Activated naive CD4-positive, alpha-beta T cell (primary cell): Measurements from ENCODE around the gene MYO16.

Experiments
- DNase-seq, 4 experiments: peaks; one replicate each; lab custom pipeline; 2025; lab: John Stamatoyannopoulos, UW

The MYO16 gene

DNA sequence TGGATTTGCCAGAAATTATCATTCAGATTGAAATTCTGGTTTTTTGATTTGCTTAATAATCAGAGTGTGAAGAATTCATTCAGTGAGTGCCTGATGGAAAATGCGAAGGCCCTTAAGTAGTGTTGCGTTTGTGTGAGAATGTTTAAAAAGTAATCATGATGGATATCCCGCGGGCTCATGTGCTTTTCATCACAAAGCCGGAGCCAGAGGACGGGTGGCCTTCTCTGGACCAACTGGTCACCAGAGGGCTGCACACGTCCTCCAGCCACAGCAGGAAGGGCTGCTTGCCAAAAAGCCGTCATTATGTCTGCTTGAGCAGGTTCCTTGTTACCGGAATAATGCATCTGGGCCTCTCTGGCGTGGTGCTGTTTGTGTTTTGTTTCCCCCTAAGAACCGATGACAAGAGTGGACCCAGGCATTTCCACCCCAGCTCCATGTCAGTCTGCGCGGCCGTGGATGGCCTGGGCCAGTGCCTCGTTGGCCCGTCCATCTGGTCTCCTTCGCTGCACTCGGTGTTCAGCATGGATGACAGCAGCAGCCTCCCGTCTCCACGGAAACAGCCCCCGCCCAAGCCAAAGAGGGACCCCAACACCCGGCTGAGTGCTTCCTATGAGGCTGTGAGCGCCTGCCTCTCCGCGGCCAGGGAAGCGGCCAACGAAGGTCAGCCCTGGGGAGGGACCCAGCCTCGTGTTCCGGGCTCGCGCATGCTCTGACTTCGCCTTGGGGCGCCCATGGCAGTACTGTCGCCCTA is 497.7 kb downstream of the MYO16 start:
- no peak for DNase-seq

DNA sequence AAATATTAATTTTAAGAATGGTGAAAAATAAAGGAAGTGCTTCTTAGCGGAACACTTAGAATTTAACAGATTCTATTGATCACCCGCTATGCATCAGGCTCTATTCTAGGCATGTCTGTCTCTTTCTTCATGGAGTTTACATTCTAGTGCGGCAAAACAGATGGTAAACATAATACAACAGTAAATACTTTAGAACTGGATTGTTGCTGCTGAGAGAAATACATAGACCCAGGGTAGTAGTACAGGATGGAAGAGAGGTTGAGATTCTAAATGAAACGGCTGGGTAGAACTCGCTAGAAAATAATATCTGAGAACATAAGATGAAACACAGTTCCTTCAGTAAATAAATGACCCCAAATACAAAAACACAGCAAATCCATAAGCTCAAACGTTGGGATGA is 498.7 kb downstream of the MYO16 start:
- no peak for DNase-seq

DNA sequence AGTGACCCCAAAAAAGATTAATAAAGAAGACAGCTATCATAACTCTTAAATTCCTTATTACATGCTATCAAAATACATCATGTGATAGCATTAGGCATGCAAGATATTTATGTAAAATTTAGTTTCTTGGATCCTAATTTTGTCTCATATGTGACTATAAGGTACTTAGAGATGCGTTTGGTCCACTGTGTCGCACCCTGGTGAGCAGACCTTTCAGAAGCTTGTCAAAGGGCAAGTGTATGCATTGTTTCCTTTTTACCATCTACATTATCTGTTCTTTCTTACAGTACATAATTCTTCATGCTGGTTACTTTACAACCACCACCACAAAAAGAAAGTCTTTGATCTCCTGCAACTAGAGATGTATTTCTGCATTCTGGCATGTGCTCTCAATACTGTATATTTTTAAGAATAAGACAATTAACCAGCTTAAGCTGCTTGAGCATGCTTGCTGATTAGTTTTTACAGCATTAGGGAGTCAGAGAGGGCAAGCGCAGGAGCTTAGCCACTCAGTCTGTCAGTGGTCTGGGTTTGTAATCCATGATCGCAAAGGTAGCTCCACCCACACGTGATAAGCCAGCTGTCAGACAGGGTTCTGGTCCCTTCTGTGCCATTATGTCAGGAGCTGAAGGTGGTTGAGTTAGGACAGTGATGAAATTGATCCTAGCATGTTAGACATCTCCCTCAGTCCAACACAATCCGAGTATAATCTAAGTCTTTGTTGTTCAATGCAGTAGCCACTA is 500.9 kb downstream of the MYO16 start:
- DNase-seq: no peak

DNA sequence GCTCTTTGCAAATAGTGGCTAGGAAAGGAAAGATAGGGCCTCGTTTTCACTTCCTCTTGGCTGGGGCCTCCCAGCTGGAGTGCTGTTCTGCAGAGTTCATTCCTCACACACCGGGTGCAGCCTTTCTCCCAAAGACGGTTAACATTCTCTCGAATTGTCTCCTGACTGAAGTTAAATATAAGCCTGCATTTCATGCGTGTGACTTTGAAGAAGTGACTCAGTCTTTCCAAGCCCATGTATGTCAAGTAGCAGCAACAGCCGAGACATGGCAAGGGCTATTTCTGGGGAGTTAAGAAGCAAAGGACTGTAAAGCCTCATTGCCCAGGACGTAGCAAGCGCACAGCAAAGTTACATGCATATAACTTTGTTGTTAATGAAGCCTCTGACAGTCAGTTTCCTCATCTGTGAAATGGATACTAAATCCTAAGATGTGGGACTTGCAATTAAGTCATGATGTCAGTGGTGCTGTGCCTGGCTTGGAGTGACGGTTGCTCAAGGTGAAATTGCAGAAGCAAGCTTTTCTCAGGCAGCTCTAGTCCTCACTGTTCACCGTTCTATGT is 502.4 kb downstream of the MYO16 start:
- no peak for DNase-seq

DNA sequence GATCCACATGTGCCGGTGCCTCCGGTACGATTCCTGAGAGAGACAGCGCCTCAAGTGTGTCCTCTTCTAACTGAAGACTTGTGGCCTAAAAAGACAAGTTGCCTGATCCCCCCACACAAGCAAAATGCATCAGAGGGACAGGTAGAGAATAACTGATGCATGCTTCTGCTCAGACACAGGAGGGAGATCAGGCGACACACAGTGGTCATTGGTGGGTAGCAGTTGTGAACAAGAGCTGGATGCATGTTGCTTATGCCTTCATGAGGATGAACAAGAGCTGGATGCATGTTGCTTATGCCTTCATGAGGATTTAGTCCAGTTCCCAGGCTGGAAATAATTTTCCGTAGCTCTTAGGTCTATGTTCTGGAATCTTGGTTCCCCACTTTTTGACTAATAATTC is 505.6 kb downstream of the MYO16 start:
- DNase-seq: no peak

DNA sequence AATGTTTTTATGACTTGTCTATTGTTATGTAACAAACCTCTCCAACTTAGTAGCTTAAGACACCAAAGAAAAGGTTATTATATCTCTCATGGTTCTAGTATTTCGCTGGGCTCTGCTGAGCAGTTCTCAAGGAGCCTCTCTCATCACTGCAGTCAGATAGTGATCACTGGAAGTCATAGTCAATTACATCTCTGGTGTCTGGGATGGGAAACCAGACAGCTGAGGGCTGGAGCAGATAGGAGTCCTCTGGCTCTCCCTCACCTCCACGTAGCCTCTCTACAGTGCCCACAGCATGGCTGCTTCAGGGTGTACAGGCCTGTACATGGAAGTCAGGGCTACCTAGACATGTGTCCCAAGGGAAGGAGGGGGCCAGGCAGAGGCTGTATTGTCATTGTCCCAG is 507.5 kb downstream of the MYO16 start:
- no peak for DNase-seq

DNA sequence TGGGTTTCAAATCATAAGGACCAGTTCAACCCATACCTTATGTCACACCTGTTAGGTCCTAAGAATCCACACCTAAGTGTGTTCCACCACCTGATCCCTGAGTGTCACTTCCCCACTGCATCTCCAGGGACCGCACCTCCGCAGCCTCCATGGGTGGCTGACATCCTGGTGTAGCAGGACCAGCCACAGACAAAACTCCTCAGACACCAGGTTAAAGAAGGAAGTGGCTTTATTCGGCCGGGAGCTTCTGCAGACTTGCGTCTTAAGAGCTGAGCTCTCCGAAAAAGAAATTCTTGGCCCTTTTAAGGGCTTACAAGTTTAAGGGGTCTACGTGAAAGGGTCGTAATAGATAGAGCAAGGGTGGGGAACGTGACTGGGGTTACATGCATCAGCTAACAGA is 509.9 kb downstream of the MYO16 start:
- DNase-seq: no peak

DNA sequence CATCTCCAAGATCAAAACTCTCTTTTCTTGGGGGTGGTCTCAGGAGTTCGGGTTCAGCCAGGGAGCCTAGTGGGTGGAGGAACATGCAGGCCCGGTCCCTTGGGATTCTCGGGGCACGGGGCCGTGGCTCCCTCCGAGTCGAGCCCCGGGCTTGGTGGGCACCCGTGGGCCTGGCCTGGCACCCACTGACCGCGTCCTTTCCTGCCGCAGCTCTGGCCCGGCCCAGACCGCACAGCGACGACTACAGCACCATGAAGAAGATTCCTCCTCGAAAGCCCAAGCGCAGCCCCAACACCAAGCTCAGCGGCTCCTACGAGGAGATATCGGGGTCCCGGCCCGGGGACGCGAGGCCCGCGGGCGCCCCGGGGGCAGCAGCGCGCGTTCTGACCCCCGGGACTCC is 510.6 kb downstream of the MYO16 start:
- no peak for DNase-seq

DNA sequence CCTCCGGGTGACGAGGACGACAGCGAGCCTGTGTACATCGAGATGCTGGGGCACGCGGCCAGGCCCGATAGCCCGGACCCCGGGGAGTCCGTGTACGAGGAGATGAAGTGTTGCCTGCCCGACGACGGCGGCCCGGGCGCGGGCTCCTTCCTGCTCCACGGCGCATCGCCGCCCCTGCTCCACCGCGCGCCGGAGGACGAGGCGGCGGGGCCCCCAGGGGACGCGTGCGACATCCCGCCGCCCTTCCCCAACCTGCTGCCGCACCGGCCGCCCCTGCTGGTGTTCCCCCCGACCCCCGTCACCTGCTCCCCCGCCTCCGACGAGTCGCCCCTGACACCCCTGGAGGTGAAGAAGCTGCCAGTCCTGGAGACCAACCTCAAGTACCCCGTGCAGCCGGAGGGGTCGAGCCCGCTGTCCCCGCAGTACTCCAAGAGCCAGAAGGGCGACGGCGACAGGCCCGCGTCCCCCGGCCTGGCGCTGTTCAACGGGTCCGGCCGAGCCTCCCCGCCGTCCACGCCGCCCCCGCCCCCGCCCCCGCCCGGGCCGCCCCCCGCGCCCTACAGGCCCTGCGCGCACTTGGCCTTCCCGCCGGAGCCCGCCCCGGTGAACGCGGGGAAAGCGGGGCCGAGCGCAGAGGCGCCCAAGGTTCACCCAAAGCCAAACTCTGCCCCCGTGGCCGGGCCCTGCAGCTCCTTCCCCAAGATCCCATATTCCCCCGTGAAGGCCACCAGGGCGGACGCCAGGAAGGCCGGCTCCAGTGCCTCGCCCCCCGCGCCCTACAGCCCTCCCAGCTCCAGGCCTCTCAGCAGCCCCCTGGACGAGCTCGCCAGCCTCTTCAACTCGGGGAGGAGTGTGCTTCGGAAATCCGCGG is 511.3 kb downstream of the MYO16 start:
- no peak for DNase-seq

DNA sequence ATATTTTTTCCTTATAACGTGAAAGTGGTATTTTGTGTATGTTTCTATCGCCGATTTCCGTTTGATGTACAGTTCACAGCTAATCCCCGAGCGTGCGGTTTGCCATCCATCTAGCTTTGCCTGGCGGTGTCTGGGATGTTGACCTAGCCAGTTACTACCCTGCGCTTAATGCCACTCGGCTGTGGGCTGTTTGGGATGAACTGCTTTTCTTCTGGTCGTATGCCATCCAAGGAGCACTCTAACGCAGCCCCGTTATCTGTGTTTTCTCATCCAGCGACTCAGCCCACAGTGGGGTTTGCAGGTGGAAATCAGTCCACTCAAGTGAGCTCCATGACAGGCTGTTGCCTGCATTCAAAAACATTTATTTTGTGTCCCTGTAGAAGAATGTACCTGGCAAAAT is 512.3 kb downstream of the MYO16 start:
- no peak for DNase-seq

DNA sequence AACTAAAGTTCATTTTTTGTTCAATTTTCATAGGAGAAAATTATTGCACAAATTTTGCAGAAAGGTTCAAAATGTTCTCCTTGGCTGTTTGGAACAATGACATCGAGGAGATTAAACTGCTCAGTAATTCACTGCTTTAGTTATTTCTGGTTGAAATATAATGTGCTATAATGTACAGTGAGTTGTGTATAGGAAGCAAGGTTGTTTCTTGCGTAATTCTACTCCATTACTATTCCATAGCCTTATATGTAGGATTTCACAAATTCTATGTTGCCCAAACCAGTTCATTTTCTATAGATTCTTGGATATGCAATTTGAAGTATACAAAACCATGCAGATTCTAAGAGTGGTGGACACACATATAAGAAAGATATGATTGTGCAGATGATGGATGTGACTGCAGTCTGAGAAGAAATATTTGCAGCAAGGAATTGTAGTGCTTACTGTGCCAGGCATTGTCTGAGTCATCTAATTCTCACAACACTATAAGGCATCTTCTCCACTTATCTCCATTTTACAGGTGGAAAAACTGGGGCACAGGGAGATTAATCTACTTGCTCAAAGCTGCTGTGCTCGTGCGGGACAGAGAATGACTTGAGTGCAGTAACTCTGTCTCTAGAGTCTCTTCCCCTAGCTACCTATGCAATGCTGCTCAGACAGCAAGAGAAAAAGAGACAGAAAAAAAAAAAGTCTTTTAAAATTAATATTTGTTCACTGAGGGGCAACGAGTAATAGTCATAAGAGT is 515.5 kb downstream of the MYO16 start:
- no peak for DNase-seq

DNA sequence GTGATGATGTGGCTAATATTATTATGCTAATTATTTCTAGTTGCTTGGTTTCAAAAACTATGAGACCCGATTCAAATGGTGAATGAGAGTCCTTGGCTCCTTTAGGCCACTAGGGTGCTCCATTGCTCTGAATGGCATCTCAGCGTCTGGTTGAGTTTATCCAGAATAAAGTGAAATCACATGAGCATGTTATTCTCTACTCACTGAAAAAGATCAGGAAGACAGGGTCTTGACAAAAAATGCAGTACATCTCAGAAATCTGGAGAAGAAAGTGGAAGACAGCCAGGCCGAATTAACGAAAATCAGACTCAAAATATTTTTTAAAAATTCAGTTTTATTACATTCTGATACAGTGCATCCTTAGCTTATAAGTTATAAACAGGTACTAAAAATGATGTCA is 516.2 kb downstream of the MYO16 start:
- no peak for DNase-seq

DNA sequence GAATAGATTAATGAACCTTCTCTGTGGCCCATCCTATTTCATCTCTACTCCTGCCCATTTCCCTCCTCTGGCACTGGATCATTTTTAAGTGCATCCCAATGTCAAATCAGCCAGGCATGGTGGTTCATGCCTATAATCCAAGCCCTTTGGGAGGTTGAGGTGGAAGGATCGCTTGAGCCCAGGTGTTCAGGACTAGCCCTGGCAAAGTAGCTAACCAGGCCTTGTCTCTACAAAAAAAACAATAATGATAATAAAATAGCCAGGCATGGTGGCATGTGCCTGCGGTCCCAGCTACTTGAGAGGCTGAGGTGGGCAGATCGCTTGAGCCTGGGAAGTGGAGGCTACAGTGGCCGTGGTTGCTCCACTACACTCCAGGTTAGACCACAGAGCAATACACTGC is 517.0 kb downstream of the MYO16 start:
- no peak for DNase-seq

DNA sequence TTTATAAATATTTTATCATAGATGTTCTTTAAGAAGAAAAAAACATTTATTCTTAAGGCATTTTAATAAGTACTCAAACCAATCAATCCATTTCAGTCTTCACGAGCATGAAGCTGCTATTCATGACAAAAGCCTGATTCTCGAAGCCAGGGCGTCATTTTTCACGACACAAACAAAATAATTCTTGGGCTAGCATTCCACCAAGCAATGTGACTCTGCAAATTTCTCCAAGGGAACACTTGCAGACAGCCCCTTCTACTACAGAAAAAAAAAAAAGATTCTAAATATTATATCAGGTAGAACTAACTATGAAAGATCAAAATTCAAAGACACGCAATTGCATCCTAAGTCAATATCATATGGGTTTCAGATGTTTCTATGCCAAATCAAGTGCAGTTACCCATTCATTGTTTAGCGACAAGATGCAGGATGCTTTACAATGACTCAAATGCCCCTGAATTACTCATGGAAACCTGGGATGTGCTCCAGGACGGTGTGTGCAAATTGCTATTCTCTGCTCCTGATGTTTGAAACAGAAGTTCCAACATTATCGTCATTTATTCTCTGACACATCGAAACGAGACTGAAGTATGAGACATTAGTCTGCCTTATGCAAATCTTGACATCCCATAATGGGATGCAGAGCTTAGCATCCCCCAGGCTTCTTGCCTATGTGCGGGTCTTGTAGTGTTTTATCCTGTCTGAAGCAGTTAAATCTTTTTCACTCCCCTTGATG is 517.7 kb downstream of the MYO16 start:
- no peak for DNase-seq

DNA sequence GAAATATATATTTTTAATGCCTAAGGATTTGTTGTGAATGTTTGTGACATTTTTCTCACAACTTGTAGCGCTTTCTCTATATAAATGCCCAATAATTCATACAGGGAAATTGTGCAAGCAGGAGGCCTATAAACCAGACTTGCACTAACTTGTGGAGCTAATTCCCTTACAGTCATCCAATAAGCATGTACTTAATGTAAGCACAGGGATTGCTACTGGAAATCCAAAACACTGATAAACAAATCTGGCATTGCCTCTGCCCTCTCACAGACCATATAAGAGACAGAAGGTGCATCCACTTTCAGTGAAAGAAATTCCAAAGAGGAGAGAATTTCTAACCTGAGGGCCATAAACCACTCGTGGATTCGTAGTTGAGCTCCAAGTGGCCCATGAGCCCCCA is 518.8 kb downstream of the MYO16 start:
- no peak for DNase-seq

DNA sequence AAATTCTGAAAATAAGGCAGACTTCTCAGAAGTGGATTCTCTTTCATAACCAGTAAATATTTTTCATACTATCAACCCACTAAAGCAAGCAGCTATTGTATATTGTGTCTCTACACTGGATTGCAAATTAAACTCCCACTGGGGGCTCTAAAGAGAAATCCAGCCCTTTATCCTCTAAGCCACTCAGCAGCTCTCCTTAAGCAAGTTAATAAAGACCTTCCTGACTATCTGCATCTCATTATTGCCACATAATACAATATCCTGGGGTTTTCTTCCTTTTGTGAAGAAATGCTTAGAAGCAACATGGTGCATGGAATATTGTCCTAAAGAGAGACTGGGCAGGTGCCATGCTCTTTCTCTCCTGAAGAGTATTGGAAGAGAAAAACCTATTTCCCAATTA is 521.3 kb downstream of the MYO16 start:
- no peak for DNase-seq

DNA sequence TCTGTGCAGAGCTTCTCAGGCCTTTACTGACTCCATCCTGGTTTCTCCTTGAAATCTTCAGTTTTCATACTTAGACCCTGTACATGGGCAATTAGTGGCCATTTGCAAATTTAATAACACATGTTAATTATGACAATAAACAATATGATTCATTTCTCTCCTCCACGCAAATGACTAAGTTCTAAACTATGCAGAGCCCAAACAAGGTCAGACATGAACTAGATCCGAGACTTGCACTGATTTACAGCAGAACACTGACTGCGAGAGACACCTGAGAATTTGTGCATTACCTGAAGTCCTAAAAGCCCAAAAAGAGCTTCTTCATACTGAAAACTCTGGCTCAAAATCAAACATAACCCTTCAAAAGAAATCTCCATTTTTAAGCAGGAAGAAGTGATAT is 521.8 kb downstream of the MYO16 start:
- no peak for DNase-seq

DNA sequence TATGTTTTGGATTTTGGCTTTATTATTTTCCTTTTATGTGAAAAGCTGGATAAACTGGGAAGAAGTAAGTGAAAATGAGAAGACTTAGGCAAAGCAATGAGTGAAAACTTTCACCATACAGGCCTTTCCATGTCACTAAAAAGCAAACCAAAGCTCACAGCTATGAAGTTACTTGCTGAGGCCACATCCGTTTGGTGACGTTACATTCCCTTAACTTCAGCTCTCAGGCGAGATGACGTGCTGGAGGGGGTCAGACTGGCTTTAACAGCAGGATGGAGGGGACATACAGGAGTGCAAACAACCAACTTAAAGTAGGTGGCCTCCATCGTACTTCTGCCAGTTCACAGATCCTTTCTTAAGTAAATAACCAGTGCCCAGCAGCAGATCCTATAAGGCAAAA is 522.3 kb downstream of the MYO16 start:
- DNase-seq: no peak

DNA sequence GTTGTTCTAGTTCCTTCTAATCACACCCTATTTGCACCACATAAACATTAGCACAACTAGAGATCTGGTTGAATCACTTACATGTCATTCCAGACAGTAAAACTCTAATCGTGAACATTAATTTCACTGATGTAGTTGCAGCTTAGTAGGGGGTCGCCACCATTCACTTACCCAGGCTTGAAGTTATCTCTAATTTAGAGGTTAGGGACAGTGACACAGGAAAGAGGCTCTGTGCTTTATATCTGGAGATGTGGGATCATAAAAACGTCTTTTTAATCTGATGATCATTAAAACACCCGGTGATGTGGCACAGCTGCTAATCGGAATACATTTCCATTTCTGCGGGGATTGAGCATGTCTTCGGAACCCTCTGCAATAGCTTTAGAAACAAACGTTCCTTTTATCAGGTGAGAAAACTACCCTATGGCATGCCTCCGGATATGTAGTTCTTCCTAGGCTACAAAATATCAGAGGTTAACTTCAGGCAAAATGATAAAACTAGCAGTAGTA is 523.0 kb downstream of the MYO16 start:
- no peak for DNase-seq

DNA sequence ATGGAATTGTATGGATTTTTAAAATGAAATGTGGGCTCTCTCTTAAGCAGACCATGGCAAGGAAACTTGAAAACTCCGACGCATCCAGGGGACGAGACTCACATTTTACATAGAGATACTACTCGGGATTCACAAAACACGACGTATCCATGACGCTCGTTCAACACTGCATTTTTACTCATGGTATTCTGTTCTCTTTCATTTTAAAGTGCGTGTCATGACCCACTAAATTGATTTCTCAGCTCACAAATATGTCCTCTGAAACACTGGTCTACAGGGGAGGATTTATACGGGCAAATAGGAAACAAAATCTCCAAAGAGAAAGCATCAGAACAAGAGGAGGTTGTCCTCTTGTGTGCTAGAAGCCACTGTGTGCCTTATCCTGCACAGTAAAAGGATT is 523.5 kb downstream of the MYO16 start:
- DNase-seq: no peak

DNA sequence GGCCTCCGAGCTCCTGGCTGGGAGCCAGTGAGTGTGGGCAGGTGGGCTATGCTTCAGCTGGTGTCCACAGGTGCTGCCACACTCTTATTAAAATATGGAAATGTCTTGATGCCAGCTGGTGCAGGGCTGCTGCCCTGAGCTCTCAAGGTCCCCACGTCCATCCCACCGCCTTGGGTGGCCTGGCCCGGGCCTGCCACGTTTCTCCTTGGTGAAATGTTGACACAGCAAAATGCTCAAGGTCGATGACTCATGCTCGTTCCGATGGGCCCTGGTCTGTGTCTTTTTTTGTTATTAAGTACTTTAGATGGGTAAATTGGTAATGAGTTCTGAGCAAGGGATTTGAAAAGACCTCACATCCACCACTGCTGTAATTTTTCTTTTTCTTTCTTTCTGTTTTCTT is 524.7 kb downstream of the MYO16 start:
- no peak for DNase-seq
